CMK (cell line): ENCODE measurements around the gene MORC4.

Experiments
- DNase-seq: peaks from one replicate; pipeline ENCODE4 v3.0.0-alpha.2; 2010; ENCODE audit warnings: low read depth

The MORC4 gene

GRCh38 chrX:106952988-106953387 lies 47.0 kb downstream of the MORC4 start:
- DNase-seq = no peak

DNA sequence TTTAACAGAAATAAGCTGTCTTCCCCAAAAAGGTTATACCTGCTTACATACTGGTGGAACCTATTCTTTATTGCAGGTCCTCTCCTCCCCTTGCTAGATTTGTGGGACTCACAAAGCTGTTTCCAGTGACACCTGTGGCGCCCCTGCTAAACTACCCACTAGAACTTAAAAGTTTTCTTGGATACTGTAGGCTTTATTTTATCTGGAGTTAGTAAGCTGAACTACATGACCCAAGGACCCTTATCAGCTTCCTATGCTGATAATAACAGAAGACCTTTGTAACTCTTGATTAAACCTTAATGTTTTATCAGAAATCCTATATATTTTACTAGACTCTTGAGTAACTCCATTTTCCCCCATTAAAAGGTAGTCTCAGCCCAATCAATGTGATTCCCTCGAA lies 47.5 kb downstream of the MORC4 start:
- no peak for DNase-seq

DNA sequence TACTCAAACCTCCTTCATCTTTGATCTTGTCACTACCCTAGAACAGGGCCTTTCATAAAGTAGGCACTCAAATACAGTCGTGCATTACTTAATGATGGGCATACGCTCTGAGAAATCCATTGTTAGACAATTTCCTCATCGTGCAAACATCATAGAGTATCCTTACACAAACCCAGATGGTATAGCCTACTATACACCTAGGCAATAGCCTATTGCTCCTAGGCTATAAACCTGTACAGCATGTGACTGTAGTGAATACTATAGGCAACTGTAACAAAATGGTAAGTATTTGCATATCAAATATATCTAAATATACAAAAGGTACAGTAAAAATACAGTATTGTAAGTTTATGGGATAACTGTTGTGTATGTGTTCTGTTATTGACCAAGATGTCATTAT lies 47.9 kb downstream of the MORC4 start:
- no peak for DNase-seq

DNA sequence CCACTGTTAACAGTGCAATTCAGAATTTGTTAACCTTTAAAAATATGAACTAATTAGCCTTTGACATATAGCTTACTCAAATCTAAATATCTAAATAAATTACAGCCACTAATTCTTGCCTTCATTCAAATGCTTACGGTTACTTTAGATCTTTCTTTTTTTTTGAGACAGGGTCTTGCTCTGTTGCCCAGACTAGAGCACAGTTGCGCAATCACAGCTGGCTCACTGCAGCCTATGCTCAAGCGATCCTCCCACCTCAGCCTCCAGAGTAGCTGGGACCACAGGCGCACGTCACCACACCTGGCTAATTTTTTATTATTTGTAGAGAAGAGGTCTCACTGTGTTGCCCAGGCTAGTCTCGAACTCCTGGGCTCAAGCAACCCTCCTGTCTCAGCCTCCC lies 48.8 kb downstream of the MORC4 start:
- no peak for DNase-seq

DNA sequence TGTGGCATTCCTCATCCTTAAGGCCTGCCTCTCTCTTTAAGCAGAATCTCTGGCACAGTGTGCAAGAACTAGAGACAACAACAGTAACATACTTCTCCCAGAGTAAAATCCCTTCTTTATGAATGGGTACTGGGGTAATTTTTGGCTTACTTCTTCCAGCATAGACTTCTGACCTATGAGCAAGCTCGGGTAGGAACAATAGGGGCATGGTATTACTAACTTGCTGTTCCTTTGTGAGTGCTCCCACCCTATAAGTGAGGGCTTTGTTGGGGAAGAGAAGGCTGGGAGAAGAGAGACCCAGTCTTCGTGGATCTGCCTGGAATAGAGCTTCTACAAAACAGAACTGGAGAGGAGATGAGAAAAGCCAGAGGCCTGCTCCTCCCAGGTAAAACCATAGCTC lies 49.6 kb downstream of the MORC4 start:
- no peak for DNase-seq

- no peak for DNase-seq
Observed at GRCh38 chrX:106949366-106949765, 50.6 kb downstream of the MORC4 start.

DNA sequence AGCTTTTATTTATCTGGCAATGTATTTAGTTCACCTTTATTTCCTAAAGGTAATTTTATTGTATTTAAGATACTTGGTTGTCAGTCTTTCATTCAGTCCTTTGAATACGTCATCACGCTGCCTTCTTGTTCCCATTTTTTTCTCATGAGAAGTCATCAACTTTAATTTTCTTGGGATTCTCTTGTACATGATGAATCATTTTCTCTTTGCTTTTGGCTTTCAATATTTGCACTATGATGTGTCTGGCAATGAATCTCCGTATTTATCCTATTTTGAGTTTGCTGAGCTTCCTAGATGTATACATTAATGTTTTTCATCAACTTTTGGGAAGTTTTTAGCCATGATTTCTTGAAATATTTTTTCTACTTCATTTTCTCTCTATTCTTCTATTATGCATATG lies 51.4 kb downstream of the MORC4 start:
- DNase-seq = no peak

GRCh38 chrX:106946464-106946863 lies 53.5 kb downstream of the MORC4 start:
- no peak for DNase-seq

DNA sequence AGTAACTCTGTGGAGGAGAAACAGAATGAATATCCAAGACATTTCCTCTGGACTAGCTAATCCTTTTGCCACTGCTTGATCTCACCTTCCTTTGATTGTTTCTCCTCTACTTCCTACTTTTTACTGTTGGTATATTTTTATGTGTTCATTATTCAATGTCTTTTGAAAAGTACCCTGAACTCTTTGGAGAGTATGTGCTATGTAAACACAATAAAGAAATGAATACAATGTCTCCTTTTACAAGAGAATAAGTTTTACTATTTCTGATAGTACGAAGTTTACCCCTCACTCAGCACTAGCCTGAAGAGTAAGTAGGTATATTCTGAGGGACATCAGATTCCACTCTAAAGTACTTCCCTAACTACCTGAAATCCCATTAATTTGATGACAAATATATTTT lies 59.9 kb downstream of the MORC4 start:
- DNase-seq = no peak

- DNase-seq = no peak
Observed at GRCh38 chrX:106939566-106939965, 60.4 kb downstream of the MORC4 start.

DNA sequence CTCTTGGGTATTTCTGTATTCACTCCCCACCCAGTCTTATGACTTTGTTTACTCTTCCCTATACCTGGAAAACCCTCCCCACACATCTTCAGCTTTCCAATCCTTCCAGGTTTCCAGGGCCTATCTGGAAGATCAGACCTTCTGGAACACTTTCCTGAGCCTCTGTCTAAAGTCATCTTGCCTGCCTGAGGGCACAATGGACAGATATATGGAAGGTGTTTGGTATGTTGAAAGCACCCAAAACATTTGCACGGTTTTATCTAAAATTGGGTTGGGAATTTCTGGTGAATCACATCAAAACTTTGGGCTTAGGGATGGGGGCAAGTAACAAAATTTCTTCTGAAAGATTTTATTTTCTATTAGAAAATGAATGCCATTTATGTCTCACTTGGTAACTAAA lies 63.8 kb downstream of the MORC4 start:
- DNase-seq = no peak

GRCh38 chrX:106935175-106935574 lies 64.8 kb downstream of the MORC4 start:
- DNase-seq = no peak

DNA sequence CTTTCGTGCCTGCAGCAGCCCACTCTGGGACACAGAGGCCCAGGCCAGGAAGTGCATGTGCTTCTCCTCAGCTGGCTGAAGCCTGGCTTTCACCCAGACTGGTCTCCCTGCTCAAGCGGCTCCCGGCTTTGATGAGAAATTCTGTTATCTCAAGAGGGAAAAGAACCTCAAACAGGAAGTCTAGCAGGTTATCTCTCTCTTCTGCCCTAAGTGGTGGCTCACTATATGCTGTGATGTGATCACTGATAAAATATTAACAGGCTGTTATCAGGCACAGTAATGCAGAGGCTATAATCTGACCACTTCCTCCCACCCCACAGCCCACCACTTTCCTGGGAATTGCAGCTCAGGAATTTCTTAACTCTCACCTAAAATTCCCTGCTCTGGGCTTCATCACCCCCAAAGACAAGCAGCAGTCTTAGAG lies 66.5 kb downstream of the MORC4 start:
- peak; percentile 42 for DNase-seq

GRCh38 chrX:106932960-106933537 lies 67.0 kb downstream of the MORC4 start:
- DNase-seq = no peak

GRCh38 chrX:106932492-106932923 lies 67.5 kb downstream of the MORC4 start:
- no peak for DNase-seq

DNA sequence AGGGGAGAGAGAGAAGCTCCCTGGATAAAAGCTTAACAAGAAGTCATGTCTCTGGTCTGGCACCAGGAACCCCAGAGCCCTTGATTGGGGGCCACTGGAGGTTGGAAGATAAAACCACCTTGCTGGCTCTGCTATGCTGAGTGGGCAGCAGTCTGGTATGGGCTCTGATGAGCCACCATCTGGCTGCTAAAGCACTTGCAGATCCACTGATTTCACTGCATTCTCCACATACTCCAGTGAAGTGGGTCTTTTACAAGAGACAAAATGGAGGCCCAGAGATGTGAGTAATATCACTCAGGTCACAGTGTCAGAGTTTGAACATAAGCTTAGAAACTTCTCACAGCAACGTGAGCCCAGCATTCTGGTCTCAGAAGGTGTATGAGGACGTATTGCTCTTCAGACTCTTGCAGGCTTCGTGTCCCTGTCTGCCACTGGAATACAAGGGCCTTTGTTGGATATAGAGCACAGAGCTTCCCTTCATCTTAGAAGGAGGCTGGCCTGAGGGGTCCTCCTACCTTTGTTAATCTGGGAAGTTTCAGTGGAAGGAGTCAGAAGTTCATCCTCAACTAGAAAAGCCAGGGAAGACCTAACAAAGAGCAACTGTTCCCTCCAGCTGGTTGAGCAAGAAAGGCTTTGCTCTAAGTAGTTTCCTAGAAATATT lies 68.1 kb downstream of the MORC4 start:
- no peak for DNase-seq

GRCh38 chrX:106928227-106928626 lies 71.8 kb downstream of the MORC4 start:
- DNase-seq = no peak

DNA sequence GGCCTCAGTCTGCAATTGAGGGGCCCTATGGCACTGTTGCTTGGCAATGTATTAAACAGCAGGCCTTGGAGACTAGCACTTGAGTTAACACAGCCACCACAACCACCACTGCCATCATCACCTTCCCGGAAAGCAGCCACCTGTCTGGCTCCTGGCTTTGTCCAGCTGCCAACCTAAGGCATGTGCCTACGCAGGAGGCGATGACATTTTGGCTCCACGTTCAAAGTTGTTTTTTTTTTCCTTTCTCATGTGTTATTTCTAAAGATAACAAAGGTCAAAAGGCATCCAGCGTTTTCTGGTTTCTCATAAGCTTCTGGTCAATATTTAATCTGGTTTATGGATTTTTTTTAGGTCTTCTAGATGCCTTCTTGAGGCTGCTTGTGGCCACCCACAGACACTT lies 72.3 kb downstream of the MORC4 start:
- DNase-seq = no peak

- DNase-seq = no peak
Observed at GRCh38 chrX:106927023-106927422, 73.0 kb downstream of the MORC4 start.

DNA sequence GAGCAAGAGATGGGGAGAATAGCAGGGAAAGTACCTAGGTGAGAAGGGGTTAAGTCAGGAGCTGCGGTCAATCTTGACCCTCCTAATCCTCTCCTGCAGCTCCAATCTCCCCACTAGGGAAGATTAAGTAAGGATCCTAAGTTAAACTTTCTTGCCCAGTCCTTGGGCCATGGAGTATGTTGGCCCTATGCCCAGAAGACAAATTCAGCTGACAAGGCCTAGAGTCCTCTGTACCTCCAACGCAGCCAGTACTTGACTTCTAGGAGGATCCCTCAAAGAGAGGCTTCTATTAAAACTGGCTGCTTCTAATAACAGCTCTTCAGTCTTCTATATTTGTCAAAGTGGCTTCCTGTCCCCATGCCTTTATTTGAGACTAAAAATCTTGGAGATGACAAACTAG lies 78.4 kb downstream of the MORC4 start:
- DNase-seq = no peak

DNA sequence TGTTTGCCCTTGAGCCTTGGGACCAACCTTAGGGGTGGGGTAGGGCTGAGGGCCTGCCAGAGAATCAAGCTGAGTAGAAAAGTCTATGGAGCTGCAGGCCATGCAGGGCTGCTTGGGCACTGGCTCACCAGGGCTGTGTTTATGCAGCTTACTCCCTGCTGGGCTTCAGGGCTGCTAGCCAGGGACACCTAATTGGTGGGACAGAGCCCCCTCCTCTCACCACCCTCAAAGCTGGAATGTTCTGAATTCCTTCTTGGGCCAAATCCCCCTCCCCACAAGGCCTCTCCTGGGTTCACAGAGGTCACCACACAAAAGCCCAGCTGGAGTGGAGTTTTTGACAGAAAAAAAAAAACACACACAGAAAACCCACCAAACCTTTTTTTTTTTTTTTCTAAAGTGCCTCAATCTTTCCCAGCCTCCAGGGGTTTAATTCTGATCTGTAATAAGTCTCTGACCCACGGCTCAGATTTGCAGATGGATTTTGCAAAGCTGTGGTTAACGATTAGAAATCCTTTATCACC lies 80.0 kb downstream of the MORC4 start, which contains the start of gene CLDN2:
Gene CLDN2, plus strand, starts transcription at position 471 of the 521 bp plus-strand sequence. CDS start 7,827 bp downstream, outside the sequence.
- no peak for DNase-seq

GRCh38 chrX:106917830-106918500 lies 82.0 kb downstream of the MORC4 start:
- DNase-seq = no peak

DNA sequence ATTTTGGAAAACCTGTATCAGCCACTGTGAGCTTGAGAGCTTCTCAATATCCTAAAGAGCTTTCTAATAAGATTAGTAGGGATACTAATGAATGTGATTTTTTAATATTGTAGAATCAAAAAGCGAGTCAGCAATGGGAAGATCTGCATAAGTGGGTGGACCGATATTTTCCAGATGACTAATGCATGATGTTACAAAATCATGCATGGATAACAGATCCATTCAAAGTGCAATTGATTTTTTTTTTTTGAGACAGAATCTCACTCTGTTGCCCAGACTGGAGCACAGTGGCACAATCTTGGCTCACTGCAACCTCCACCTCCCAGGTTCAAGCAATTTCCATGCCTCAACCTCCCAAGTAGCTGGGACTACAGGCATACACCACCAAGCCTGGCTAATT lies 87.1 kb downstream of the MORC4 start:
- DNase-seq = no peak
